ENCODE measurements around the gene MAPK7. TPM values are rescaled to one million over a fixed set of nuclear protein-coding genes. Genes with fewer than 3 reads are reported as not detected.

MAPK7 gene
- total RNA-seq, 1 experiment from 2014 or later: 20.8 TPM

GRCh38 chr17:19369107-19369778 is 9.1 kb upstream of the MAPK7 start:
- BruUV-seq (replicated peaks): no TSS peak
- peaks cover 5% of the 10 kb centered on the region for H3K4me1 ChIP-seq
- peak in 1 of 2 experiments; percentile 35 for DNase-seq
- no peaks in the 10 kb centered on the region for H3K36me3 ChIP-seq (ENCODE audit: control insufficient read depth, insufficient read depth, low read length)
- H3K27me3 Mint-ChIP-seq (ENCODE audit: insufficient read depth, unreplicated experiment): no peaks in the 10 kb centered on the region
- no peaks in the 10 kb centered on the region for H3K36me3 Mint-ChIP-seq (ENCODE audit: insufficient read depth, unreplicated experiment)
- peaks cover 6% of the 10 kb centered on the region for H3K4me1 Mint-ChIP-seq (ENCODE audit: low read depth, unreplicated experiment)
- no peaks in the 10 kb centered on the region for H3K9me3 ChIP-seq
- no peak for TF ChIP-seq CTCF (IDR thresholded peaks at IDR 0.05; ENCODE audit: insufficient read depth in 1 of 2, low read depth in 1 of 2, low read length in 1 of 2, severe bottlenecking in 1 of 2, unreplicated experiment in 1 of 2)
- ChIA-PET CTCF (no interaction called here), POLR2A (no interaction called here)
- H3K4me3 ChIP-seq (ENCODE audit: low read depth, low read length): no peak overlapping the region
- H3K9me3 Mint-ChIP-seq (ENCODE audit: unreplicated experiment): no peaks in the 10 kb centered on the region
- H3K27me3 ChIP-seq (replicated peaks; ENCODE audit: control insufficient read depth, insufficient read depth, low read length): no peaks in the 10 kb centered on the region
- no peak overlapping the region for H3K27ac Mint-ChIP-seq (ENCODE audit: unreplicated experiment)
- intact Hi-C loops (cut with micrococcal nuclease; ENCODE audit: unreplicated experiment): no loop called here
- H3K4me3 Mint-ChIP-seq (ENCODE audit: unreplicated experiment): no peak overlapping the region

- Histone ChIP-seq H3K36me3 (ENCODE audit: control insufficient read depth, insufficient read depth, low read length) (no peaks in the 10 kb centered on the region), H3K4me3 (ENCODE audit: low read depth, low read length) (no peak overlapping the region), H3K4me1 (peaks cover 5% of the 10 kb centered on the region), H3K27me3 (replicated peaks; ENCODE audit: control insufficient read depth, insufficient read depth, low read length) (no peaks in the 10 kb centered on the region), H3K9me3 (no peaks in the 10 kb centered on the region)
- Mint-ChIP-seq H3K4me1 (ENCODE audit: low read depth, unreplicated experiment) (peaks cover 6% of the 10 kb centered on the region), H3K27ac (ENCODE audit: unreplicated experiment) (no peak overlapping the region), H3K4me3 (ENCODE audit: unreplicated experiment) (no peak overlapping the region), H3K9me3 (ENCODE audit: unreplicated experiment) (no peaks in the 10 kb centered on the region), H3K36me3 (ENCODE audit: insufficient read depth, unreplicated experiment) (no peaks in the 10 kb centered on the region), H3K27me3 (ENCODE audit: insufficient read depth, unreplicated experiment) (no peaks in the 10 kb centered on the region)
- no TSS peak for BruUV-seq (replicated peaks)
- intact Hi-C loops (cut with micrococcal nuclease; ENCODE audit: unreplicated experiment): no loop called here
- ChIA-PET POLR2A (no interaction called here), CTCF (no interaction called here)
- no peak for DNase-seq
- no peak for TF ChIP-seq CTCF (IDR thresholded peaks at IDR 0.05; ENCODE audit: insufficient read depth in 1 of 2, low read depth in 1 of 2, low read length in 1 of 2, severe bottlenecking in 1 of 2, unreplicated experiment in 1 of 2)
Observed at GRCh38 chr17:19369846-19370492, 8.3 kb upstream of the MAPK7 start.

GRCh38 chr17:19370493-19370960 is 7.8 kb upstream of the MAPK7 start:
- Mint-ChIP-seq H3K4me1 (ENCODE audit: low read depth, unreplicated experiment) (peaks cover 6% of the 10 kb centered on the region), H3K27me3 (ENCODE audit: insufficient read depth, unreplicated experiment) (no peaks in the 10 kb centered on the region), H3K36me3 (ENCODE audit: insufficient read depth, unreplicated experiment) (no peaks in the 10 kb centered on the region), H3K27ac (ENCODE audit: unreplicated experiment) (no peak overlapping the region), H3K4me3 (ENCODE audit: unreplicated experiment) (no peak overlapping the region), H3K9me3 (ENCODE audit: unreplicated experiment) (no peaks in the 10 kb centered on the region)
- H3K4me1 ChIP-seq: peaks cover 5% of the 10 kb centered on the region
- intact Hi-C loops (cut with micrococcal nuclease; ENCODE audit: unreplicated experiment): no loop called here
- H3K9me3 ChIP-seq: no peaks in the 10 kb centered on the region
- no TSS peak for BruUV-seq (replicated peaks)
- no peak overlapping the region for H3K4me3 ChIP-seq (ENCODE audit: low read depth, low read length)
- no peaks in the 10 kb centered on the region for H3K27me3 ChIP-seq (replicated peaks; ENCODE audit: control insufficient read depth, insufficient read depth, low read length)
- CTCF ChIA-PET: no interaction called here
- no peak for TF ChIP-seq CTCF (IDR thresholded peaks at IDR 0.05; ENCODE audit: insufficient read depth in 1 of 2, low read depth in 1 of 2, low read length in 1 of 2, severe bottlenecking in 1 of 2, unreplicated experiment in 1 of 2)
- DNase-seq: peak in 1 of 2 experiments; percentile 33
- POLR2A ChIA-PET: no interaction called here
- no peaks in the 10 kb centered on the region for H3K36me3 ChIP-seq (ENCODE audit: control insufficient read depth, insufficient read depth, low read length)
